GM10248 (cell line): Measurements from ENCODE around the gene ZNF524.

ENCODE experiments used
- CTCF ChIA-PET: fragments of 300-600 bp; sonication (Branson Sonifier 250); formaldehyde crosslinking; extraction: SDS; loops from one replicate; lab custom pipeline; 2021; ENCODE audit warnings: antibody characterized with exemption; lab: Yijun Ruan, JAX
- POLR2A ChIA-PET: fragments of 350-650 bp; sonication (Branson Sonifier 250); formaldehyde crosslinking; extraction: SDS; loops from one replicate; lab custom pipeline; 2020; ENCODE audit warnings: antibody characterized with exemption; lab: Yijun Ruan, JAX
- DNase-seq: peaks from one replicate; pipeline ENCODE4 v3.0.0; 2012; ENCODE audit errors: extremely low spot score
- CTCF ChIP-seq: IDR thresholded peaks from 2 replicates; pipeline ENCODE4 v1.5.1; 2012; ENCODE audit warnings: mild to moderate bottlenecking, low read depth; ENCODE audit errors: extremely low read depth, missing control alignments, control extremely low read depth

The ZNF524 gene

GRCh38 chr19:55613396-55613795 lies 13.3 kb downstream of the ZNF524 start:
- TF ChIP-seq CTCF, result no peak
- ChIA-PET POLR2A (no interaction called here), CTCF (no interaction called here)
- DNase-seq, result no peak

- no peak for DNase-seq
- CTCF ChIA-PET, result no interaction called here
- TF ChIP-seq CTCF, result no peak
- POLR2A ChIA-PET, result no interaction called here
These were observed 14.0 kb downstream of the ZNF524 start for GRCh38 chr19:55613930-55614710.

DNA sequence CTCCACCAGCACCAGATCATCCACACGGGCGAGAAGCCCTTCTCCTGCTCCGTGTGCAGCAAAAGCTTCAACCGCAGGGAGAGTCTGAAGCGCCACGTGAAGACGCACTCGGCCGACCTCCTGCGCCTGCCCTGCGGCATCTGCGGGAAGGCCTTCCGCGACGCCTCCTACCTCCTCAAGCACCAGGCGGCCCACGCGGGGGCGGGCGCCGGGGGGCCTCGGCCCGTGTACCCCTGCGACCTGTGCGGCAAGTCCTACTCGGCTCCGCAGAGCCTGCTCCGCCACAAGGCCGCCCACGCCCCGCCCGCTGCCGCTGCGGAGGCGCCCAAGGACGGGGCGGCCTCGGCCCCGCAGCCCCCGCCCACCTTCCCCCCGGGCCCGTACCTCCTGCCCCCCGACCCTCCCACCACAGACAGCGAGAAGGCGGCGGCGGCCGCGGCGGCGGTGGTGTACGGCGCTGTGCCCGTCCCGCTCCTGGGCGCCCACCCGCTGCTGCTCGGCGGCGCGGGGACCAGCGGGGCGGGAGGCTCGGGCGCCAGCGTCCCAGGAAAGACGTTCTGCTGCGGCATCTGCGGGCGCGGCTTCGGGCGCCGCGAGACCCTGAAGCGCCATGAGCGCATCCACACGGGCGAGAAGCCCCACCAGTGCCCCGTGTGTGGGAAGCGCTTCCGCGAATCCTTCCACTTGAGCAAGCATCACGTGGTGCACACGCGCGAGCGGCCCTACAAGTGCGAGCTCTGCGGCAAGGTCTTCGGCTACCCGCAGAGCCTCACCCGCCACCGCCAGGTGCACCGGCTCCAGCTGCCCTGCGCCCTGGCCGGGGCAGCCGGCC lies 14.8 kb downstream of the ZNF524 start:
- ChIA-PET CTCF (interaction anchor here (1.4 kb wide), 1 partner anchor 18 kb away, joined by 4 read pairs; no protein-coding TSS in a partner anchor), POLR2A (interaction anchor here (1.4 kb wide), 1 partner anchor 9 kb away, joined by 3 read pairs; the partner anchor contains the start of gene ZNF865)
- no peak for DNase-seq
- TF ChIP-seq CTCF, result no peak

DNA sequence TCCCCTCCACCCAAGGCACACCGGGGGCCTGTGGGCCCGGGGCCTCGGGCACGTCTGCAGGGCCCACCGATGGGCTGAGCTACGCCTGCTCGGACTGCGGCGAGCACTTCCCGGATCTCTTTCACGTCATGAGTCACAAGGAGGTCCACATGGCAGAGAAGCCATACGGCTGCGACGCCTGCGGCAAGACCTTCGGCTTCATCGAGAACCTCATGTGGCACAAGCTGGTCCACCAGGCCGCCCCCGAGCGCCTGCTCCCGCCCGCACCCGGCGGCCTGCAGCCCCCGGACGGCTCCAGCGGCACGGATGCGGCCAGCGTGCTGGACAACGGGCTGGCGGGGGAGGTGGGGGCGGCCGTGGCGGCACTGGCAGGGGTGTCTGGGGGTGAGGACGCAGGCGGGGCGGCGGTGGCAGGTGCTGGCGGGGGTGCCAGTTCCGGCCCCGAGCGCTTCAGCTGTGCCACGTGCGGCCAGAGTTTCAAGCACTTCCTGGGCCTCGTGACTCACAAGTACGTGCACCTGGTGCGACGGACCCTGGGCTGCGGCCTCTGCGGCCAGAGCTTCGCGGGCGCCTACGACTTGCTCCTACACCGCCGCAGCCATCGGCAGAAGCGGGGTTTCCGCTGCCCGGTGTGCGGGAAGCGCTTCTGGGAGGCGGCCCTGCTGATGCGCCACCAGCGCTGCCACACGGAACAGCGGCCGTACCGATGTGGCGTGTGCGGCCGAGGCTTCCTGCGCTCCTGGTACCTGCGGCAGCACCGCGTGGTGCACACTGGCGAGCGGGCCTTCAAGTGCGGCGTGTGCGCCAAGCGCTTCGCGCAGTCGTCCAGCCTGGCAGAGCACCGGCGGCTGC lies 15.7 kb downstream of the ZNF524 start:
- DNase-seq, result no peak
- CTCF ChIA-PET, result interaction anchor here (1.4 kb wide), 1 partner anchor 17 kb away, joined by 4 read pairs; no protein-coding TSS in a partner anchor
- no peak for TF ChIP-seq CTCF
- POLR2A ChIA-PET, result interaction anchor here (1.4 kb wide), 1 partner anchor 10 kb away, joined by 3 read pairs; the partner anchor contains the start of gene ZNF865

DNA sequence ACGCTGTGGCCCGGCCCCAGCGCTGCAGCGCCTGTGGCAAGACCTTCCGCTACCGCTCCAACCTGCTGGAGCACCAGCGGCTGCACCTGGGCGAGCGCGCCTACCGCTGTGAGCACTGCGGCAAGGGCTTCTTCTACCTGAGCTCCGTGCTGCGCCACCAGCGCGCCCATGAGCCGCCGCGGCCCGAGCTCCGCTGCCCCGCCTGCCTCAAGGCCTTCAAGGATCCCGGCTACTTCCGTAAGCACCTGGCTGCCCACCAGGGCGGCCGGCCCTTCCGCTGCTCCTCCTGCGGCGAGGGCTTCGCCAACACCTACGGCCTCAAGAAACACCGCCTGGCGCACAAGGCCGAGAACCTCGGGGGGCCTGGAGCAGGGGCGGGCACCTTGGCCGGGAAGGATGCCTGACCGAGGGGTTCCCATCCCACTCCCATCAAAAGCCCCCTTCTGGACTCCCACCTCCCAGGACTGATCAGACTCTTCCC lies 16.3 kb downstream of the ZNF524 start:
- no peak for TF ChIP-seq CTCF
- no peak for DNase-seq
- CTCF ChIA-PET, result interaction anchor here (4.3 kb wide), 1 partner anchor 10 kb away, joined by 30 read pairs; the partner anchor contains the start of gene ZNF865
- POLR2A ChIA-PET, result no interaction called here
